Measurements from ENCODE around the gene LVRN. TPM values are rescaled to one million over a fixed set of nuclear protein-coding genes. Genes with fewer than 3 reads are reported as not detected.

The LVRN gene
- total and polyA plus RNA-seq, 2 of the 4 experiments (the other 2 are of a cell fraction) = 0.10 to 0.18 TPM

DNA sequence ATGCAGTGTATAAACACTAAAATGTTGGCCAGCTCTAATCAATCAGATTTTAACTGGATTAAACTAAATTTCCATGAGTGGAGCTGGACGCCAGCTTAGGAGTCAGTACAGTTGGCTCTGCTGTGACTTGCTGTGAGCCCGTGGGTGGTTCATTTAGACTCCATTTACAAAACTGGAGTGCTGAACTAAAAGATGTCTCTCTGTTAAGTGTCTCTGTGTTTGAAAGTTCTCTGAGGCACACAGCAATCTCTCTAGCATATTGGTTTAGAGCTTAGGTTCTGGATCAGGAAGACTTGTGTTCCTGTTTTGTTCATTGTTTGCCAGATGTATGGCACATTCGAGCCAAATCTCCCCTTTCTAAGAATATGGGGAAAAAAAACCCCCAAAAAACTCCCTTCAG, 42.0 kb downstream of the LVRN start:
- no peak overlapping the region for H3K18ac ChIP-seq (ENCODE audit: low read depth, low read length)
- H3K27ac ChIP-seq (ENCODE audit: insufficient read depth, low read length) = no peak overlapping the region
- H2AK5ac ChIP-seq (ENCODE audit: low read depth, low read length) = no peak overlapping the region
- H3K23ac ChIP-seq (ENCODE audit: low read depth, low read length) = no peak overlapping the region
- no peak overlapping the region for H3K4me2 ChIP-seq (ENCODE audit: low read depth, low read length)
- H3K4me1 ChIP-seq (ENCODE audit: control insufficient read depth, insufficient read depth, low read length) = peaks cover 1% of the 10 kb centered on the region; the same call in 1 of the 2 replicates
- no peak overlapping the region for H2BK120ac ChIP-seq (ENCODE audit: low read depth, low read length)
- no CpG with 5 or more reads among the region's 3 CpGs for WGBS, 2 experiments (ENCODE audit: extremely low coverage in 2 of 2, insufficient read length in 1 of 2)
- POLR2A ChIA-PET (ENCODE audit: unreplicated experiment) = no interaction called here
- H2AFZ ChIP-seq (replicated peaks; ENCODE audit: low read length, poor library complexity) = no peak overlapping the region
- no peaks in the 10 kb centered on the region for H3K9me3 ChIP-seq (ENCODE audit: control insufficient read depth, insufficient read depth, low read length)
- no peak overlapping the region for H2BK20ac ChIP-seq (ENCODE audit: low read depth, low read length)
- in situ Hi-C loops (cut with MboI; ENCODE audit: low sequenced_read_pairs) (no loop called here), intact Hi-C loops (cut with micrococcal nuclease) (no loop called here), dilution Hi-C loops (cut with HindIII; ENCODE audit: low sequenced_read_pairs, unreplicated experiment) (no loop called here)
- no peaks in the 10 kb centered on the region for H3K27me3 ChIP-seq (ENCODE audit: control insufficient read depth, insufficient read depth, low read length)
- H3K14ac ChIP-seq (replicated peaks; ENCODE audit: low read depth, low read length) = no peak overlapping the region
- no peak overlapping the region for H4K5ac ChIP-seq (ENCODE audit: low read depth, low read length)
- no peak overlapping the region for H3K56ac ChIP-seq (ENCODE audit: extremely low read depth, insufficient read depth, low read length)
- H2BK15ac ChIP-seq (ENCODE audit: low read depth, low read length) = no peak overlapping the region
- DNase-seq = no peak
- no peaks in the 10 kb centered on the region for H3K36me3 ChIP-seq (ENCODE audit: control insufficient read depth, insufficient read depth, low read length)
- CTCF ChIA-PET = no interaction called here
- H4K8ac ChIP-seq (ENCODE audit: low read depth in 2 of 2, low read length in 2 of 2) = no peak overlapping the region
- H2BK5ac ChIP-seq (ENCODE audit: low read depth, low read length, poor library complexity, severe bottlenecking) = no peak overlapping the region
- no peaks in the 10 kb centered on the region for H3K79me1 ChIP-seq (ENCODE audit: low read depth in 1 of 2, low read length in 2 of 2)
- no peak for TF ChIP-seq SMC3 (IDR thresholded peaks at IDR 0.05; ENCODE audit: low read depth, low read length)
- TF ChIP-seq MXI1 (IDR thresholded peaks at IDR 0.05; ENCODE audit: borderline replicate concordance, low read depth, low read length) = no peak
- no peak for TF ChIP-seq FOS (IDR thresholded peaks at IDR 0.05; ENCODE audit: low read depth, low read length)
- no peaks in the 10 kb centered on the region for H4K20me1 ChIP-seq (ENCODE audit: insufficient read depth, low read length)
- H2AK9ac ChIP-seq (replicated peaks; ENCODE audit: low read depth, low read length, poor library complexity) = no peak overlapping the region
- no TSS peak for BruUV-seq (replicated peaks)
- H3K4me3 ChIP-seq (ENCODE audit: insufficient read depth, low read depth, low read length) = no peak overlapping the region
- H3K4ac ChIP-seq (ENCODE audit: low read depth, low read length) = no peak overlapping the region
- H3K9ac ChIP-seq (ENCODE audit: low read depth, low read length) = no peak overlapping the region
- ATAC-seq (ENCODE audit: low read depth) = no peak
- H3K9me1 ChIP-seq (ENCODE audit: insufficient read depth, low read length) = no peaks in the 10 kb centered on the region
- no peak overlapping the region for H4K91ac ChIP-seq (ENCODE audit: insufficient read depth, low read depth, low read length)
